Fibroblast of the aortic adventitia (primary cell): ENCODE measurements around the gene PRDM16. TPM values are rescaled to one million over a fixed set of nuclear protein-coding genes. Genes with fewer than 3 reads are reported as not detected.

Source experiments
- DNase-seq: peaks from one replicate; pipeline ENCODE4 v3.0.0-alpha.2; 2010; ENCODE audit warnings: low read depth
- H3K4me3 ChIP-seq: 2 replicates; pipeline ENCODE4 v1.5.1; 2011; ENCODE audit warnings: low read depth, mild to moderate bottlenecking, control low read depth, low read length, moderate library complexity
- CTCF ChIP-seq: IDR thresholded peaks from 2 replicates; pipeline ENCODE4 v1.5.1; 2011; ENCODE audit warnings: mild to moderate bottlenecking, low read length, control low read depth, inconsistent platforms; ENCODE audit not compliant: insufficient read depth
- total RNA-seq: library from RNA; depleted of rRNA; stranded (reverse); fragments of >200 nt; gene quantifications from 2 replicates; pipeline ENCODE4 v1.2.3, GENCODE V29; 2012; ENCODE audit warnings: low replicate concordance

Gene PRDM16
- total RNA-seq, 1 donor, result 11.3 TPM

GRCh38 chr1:3102641-3103040 is 33.6 kb downstream of the PRDM16 start:
- no peak for DNase-seq
- no peak overlapping the region for H3K4me3 ChIP-seq
- TF ChIP-seq CTCF, result no peak

GRCh38 chr1:3103967-3104677 is 35.1 kb downstream of the PRDM16 start:
- DNase-seq, result no peak
- TF ChIP-seq CTCF, result no peak
- no peak overlapping the region for H3K4me3 ChIP-seq

GRCh38 chr1:3105167-3105863 is 36.3 kb downstream of the PRDM16 start:
- H3K4me3 ChIP-seq, result no peak overlapping the region
- DNase-seq, result no peak
- TF ChIP-seq CTCF, result no peak

- no peak for DNase-seq
- no peak overlapping the region for H3K4me3 ChIP-seq
- no peak for TF ChIP-seq CTCF
Observed at GRCh38 chr1:3106216-3106615, 37.2 kb downstream of the PRDM16 start.

- H3K4me3 ChIP-seq, result no peak overlapping the region
- no peak for TF ChIP-seq CTCF
- no peak for DNase-seq
Observed at GRCh38 chr1:3107201-3107600, 38.2 kb downstream of the PRDM16 start.

GRCh38 chr1:3109355-3109754 is 40.4 kb downstream of the PRDM16 start:
- no peak overlapping the region for H3K4me3 ChIP-seq
- DNase-seq, result no peak
- no peak for TF ChIP-seq CTCF
